ENCODE measurements around the gene LAT. TPM values are rescaled to one million over a fixed set of nuclear protein-coding genes. Genes with fewer than 3 reads are reported as not detected.
A peak's percentile ranks its signal among the peaks of the same experiment; 100 is the strongest.

Gene LAT, protein sequence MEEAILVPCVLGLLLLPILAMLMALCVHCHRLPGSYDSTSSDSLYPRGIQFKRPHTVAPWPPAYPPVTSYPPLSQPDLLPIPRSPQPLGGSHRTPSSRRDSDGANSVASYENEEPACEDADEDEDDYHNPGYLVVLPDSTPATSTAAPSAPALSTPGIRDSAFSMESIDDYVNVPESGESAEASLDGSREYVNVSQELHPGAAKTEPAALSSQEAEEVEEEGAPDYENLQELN
- total RNA-seq (2021; ENCODE audit: unreplicated experiment) (3.7 TPM), Bru-seq, nascent RNA (percentile 52 among the genes with signal in this experiment), BruChase-seq, experiment 1, labeled RNA remaining after a 2-hour chase (percentile 26 among the genes with signal in this experiment), BruChase-seq, experiment 2, labeled RNA remaining after a 6-hour chase (percentile 42 among the genes with signal in this experiment)
- 4.2 TPM for polyA plus RNA-seq (2012; ENCODE audit: insufficient read length)
- long read RNA-seq: 0 reads

DNA sequence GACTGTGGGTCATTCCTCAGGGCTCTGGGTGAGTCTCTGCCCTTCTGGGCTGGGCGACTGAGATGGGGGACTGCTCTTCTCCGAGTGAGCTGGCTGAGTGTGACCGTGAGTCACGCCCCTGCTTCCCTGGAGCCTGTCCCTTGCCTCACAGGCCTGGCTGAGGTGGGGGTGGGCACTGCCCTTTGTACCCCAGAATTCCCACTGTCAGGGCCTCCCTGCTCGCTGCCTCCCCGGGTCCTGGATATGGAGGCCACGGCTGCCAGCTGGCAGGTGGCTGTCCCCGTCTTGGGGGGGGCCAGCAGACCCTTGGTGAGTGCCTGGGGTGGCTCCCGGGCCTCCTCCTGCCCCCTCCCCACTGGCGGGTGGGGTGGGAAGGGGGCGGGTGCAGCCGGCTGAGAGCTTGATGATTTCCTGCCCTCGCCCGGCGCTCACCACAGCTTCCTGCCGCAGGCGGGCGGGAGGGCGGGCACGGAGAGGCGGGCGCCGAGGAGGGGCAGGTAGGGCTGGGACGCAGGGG, at the start of gene LAT:
TSS of gene LAT (plus strand) at position 434 of the 517 bp plus-strand sequence. CDS start 366 bp downstream, outside the sequence.
- intact Hi-C loops (cut with micrococcal nuclease; ENCODE audit: unreplicated experiment): no loop called here
- Histone ChIP-seq H3K4me1 (ENCODE audit: control insufficient read depth, insufficient read depth, low read length) (no peaks in the 10 kb centered on the region), H3K27ac (ENCODE audit: low read length) (no peak within 1 kb of the TSS), H3K36me3 (ENCODE audit: control insufficient read depth, insufficient read depth, low read length) (no peaks in the 10 kb centered on the region), H3K9me3 (ENCODE audit: control insufficient read depth, insufficient read depth, low read depth, low read length) (no peaks in the 10 kb centered on the region), H3K27me3 (ENCODE audit: control insufficient read depth, insufficient read depth, low read length) (no peaks in the 10 kb centered on the region), H3K4me3 (ENCODE audit: low read depth in 2 of 2, low read length in 2 of 2) (no peak within 1 kb of the TSS)
- TF ChIP-seq SIN3A (IDR thresholded peaks at IDR 0.05; ENCODE audit: borderline replicate concordance, insufficient read depth, low read depth, low read length) (no peak), REST (IDR thresholded peaks at IDR 0.05; ENCODE audit: insufficient read depth in 1 of 2, low read depth in 2 of 2, low read length in 1 of 2) (no peak)
- DNase-seq (ENCODE audit: low read depth, low spot score): no peak
- ATAC-seq: peak; percentile 37; the same call in 1 of the 2 replicates
- ChIA-PET CTCF (no interaction called here), POLR2A (no interaction called here)
- in situ Hi-C loops (cut with HindIII; ENCODE audit: low pct_unique_long_range_greater_than_20kb, low sequenced_read_pairs): no loop called here
- BruUV-seq (replicated peaks): no TSS peak

DNA sequence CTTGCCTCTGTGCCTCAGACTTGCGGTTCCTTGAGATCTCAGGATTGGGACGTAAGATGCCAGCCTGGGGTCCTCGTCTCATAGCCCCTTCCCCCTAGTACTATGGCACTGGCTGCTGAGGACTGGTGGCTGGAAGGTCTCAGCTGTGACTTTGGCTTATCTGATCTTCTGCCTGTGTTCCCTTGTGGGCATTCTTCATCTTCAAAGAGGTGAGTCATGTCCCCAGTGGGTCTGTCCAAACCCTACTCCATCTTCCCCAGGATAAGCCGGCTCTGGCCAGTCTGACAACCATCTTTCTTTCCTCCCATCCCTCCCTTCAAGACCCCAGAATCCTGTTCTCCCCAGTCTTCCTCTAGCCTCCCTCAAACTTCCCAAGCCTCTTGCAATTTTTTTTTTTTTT, 49.5 kb upstream of the LAT start:
- BruUV-seq (replicated peaks): no TSS peak
- ChIA-PET CTCF (interaction anchor here (0.6 kb wide), 1 partner anchor 62 kb away, joined by 3 read pairs; no protein-coding TSS in a partner anchor), POLR2A (no interaction called here)
- in situ Hi-C loops (cut with HindIII; ENCODE audit: low pct_unique_long_range_greater_than_20kb, low sequenced_read_pairs) (no loop called here), intact Hi-C loops (cut with micrococcal nuclease; ENCODE audit: unreplicated experiment) (no loop called here)
- H3K27me3 ChIP-seq (ENCODE audit: control insufficient read depth, insufficient read depth, low read length): no peaks in the 10 kb centered on the region
- H3K4me3 ChIP-seq (ENCODE audit: low read depth in 2 of 2, low read length in 2 of 2): no peak overlapping the region
- no peaks in the 10 kb centered on the region for H3K36me3 ChIP-seq (ENCODE audit: control insufficient read depth, insufficient read depth, low read length)
- DNase-seq (ENCODE audit: low read depth, low spot score): no peak
- no peak overlapping the region for H3K27ac ChIP-seq (ENCODE audit: low read length)
- no peaks in the 10 kb centered on the region for H3K9me3 ChIP-seq (ENCODE audit: control insufficient read depth, insufficient read depth, low read depth, low read length)
- ATAC-seq: no peak
- TF ChIP-seq TCF7L2 (IDR thresholded peaks at IDR 0.05; ENCODE audit: low read depth, low read length) (no peak), REST (IDR thresholded peaks at IDR 0.05; ENCODE audit: insufficient read depth in 1 of 2, low read depth in 2 of 2, low read length in 1 of 2) (no peak)
- TF ChIP-seq, protein P1, sequence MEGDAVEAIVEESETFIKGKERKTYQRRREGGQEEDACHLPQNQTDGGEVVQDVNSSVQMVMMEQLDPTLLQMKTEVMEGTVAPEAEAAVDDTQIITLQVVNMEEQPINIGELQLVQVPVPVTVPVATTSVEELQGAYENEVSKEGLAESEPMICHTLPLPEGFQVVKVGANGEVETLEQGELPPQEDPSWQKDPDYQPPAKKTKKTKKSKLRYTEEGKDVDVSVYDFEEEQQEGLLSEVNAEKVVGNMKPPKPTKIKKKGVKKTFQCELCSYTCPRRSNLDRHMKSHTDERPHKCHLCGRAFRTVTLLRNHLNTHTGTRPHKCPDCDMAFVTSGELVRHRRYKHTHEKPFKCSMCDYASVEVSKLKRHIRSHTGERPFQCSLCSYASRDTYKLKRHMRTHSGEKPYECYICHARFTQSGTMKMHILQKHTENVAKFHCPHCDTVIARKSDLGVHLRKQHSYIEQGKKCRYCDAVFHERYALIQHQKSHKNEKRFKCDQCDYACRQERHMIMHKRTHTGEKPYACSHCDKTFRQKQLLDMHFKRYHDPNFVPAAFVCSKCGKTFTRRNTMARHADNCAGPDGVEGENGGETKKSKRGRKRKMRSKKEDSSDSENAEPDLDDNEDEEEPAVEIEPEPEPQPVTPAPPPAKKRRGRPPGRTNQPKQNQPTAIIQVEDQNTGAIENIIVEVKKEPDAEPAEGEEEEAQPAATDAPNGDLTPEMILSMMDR (IDR thresholded peaks at IDR 0.05): no peak
- no peaks in the 10 kb centered on the region for H3K4me1 ChIP-seq (ENCODE audit: control insufficient read depth, insufficient read depth, low read length)
